Left renal pelvis (tissue), 4 donors: ENCODE data around the gene SCYL2. TPM values are rescaled to one million over a fixed set of nuclear protein-coding genes. Genes with fewer than 3 reads are reported as not detected.
"Not testable (repeated sequence)": the region's sequence is repeated elsewhere in the genome, so short reads cannot be mapped to it uniquely, and the experiment has no call there.

Experiments used
- DNase-seq, 4 donors: peaks; one replicate each; pipeline ENCODE4 v3.0.0-alpha.2; 2013; ENCODE audit warnings: low read depth in 4 of 4, low spot score in 3 of 4
- polyA plus RNA-seq, 4 donors: library from polyadenylated mRNA; unstranded; fragments of 120-200 nt; gene quantifications; one replicate each; pipeline ENCODE4 v1.2.1, GENCODE V29; 2013; ENCODE audit not compliant: insufficient read length in 4 of 4

SCYL2 gene
- polyA plus RNA-seq, 4 donors = 35.9 to 60.6 (median 58.2) TPM

DNA sequence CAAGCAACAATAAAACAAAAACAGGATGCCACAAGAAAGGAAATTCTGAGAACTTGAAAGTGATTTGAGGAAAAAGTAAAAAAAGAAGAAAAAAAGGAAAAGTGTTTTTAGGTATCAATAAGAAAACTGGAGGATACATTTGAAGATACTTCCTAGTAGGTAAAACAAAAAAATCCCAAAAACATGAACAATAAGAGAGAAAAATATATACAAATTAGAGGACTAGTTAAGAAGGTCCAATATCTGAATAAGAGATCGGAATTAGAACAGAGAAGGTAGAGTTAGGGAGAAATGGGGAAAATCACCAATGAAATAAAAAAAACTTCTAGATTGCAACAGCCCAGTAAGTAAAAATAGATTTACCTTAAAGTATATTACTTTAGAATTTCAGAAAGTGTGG, 8.8 kb upstream of the SCYL2 start:
- no peak for DNase-seq

DNA sequence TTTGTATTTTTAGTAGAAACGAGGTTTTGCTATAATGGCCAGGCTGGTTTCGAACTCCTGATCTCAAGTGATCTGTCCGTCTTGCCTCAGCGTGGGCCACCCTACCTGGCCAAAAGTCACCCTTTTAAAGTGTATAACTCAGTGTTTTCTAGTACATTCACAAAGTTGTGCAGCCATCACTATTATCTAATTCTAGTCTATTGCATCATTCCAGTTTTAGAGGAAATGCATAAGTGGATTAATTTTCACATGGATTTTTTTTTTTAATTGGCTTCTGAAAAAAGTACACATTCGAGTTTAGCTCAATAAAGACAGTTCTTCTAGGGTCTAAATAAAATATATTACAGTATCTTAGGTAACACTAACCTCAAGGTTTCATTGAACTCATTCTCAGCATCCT, 3.8 kb upstream of the SCYL2 start:
- DNase-seq = no peak

DNA sequence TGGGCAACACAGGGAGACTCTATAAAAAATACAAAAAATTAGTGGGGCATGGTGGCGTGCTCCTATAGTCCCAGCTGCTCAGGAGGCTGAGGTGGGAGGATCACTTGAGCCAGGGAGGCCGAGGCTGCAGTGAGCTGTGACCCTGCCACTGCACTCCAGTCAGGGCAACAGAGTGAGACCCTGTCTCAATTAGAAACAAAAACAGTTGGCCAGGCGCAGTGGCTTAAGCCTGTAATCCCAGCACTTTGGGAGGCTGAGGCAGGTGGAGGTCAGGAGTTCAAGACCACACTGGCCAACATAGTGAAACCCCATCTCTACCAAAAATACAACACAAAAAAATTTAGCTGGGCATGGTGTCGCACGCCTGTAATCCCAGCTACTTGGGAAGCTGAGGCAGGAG, 1.9 kb upstream of the SCYL2 start:
- DNase-seq = not testable (repeated sequence)

DNA sequence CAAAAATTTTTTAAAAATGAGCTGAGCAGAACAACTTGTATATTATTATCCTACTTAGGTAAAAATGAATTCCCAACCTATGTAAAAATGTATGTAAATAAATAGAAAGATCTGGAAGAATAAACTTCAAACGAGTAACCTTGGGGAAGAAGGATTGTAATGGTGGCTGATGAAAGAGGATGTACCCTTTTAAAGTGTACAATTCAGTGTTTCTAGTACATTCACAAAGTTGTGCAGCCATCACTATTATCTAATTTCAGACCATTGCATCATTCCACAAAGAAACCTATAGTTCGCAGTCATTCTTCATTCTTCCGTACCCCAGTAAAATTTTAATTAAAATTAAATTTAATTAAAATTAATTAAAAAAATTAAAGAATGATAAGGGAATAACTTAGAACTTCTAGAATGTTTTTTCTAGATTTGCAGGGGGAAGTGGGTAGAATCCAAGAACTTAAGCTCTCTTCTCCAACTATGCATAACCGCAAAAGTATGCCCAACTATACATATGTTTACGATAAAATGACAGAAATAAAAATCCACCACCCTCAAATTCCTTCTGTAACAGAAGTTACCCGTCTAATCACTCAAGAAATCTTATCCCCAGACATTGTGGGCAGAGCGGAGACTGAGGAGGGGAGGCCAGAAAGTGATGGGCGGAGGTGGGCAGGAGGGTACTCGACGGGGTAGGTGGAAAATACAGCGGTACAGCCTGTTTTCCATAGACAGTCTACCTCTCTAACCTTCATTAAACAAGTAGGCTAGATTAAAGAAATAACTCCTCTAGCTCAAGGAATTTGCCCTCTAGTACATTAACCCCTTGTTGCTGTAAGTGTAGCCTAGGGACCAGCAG, 1.0 kb upstream of the SCYL2 start:
- DNase-seq = no peak

DNA sequence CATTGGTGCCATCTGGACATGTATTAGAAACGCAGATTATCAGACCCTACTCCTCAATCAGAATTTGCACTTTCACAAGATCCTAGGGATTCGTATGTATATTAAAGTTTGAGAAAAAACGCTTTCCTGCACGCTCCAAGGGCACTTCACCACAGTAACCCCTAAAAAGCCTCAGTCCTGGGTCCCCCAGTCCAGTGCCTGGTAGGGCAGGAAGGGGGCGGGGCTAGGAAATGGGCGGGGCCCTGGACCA, 467 bp upstream of the SCYL2 start:
- DNase-seq = peak in 2 of 4 donors; percentile 74 to 78

DNA sequence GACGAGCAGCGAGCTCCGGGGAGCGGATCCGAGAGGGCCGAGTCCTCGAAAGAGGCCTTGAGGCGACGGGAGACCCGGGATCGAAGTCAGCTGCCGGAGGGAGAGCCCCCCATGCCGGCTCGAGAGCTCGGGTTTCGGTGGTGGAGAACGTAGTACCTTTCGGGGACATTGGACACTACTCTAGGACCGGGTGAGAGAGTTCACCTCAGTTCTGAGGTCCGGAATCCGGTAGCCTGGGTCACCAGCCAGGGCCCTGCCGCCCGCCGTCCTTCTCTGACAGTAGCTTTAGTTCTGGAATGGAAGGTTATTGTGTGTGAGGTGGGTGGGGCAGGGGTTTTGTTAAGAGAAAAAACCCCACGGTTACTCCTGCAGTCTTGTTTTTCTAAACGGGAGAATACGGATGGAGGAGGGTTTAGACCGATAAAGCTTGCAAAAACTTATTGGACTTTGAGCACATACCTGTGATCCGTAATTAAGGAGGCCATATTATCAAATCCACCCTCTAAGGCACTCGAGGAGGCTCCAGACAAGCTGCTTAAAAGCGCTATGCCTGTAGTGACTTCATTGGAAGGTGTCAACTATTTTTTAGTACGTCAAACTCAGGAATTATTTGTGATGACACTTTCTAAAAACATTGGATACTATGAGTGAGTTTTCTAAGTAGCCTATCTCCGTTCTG, 765 bp downstream of the SCYL2 start:
- DNase-seq = peak in 3 of 4 donors; percentile 22 to 24 (median 24)

DNA sequence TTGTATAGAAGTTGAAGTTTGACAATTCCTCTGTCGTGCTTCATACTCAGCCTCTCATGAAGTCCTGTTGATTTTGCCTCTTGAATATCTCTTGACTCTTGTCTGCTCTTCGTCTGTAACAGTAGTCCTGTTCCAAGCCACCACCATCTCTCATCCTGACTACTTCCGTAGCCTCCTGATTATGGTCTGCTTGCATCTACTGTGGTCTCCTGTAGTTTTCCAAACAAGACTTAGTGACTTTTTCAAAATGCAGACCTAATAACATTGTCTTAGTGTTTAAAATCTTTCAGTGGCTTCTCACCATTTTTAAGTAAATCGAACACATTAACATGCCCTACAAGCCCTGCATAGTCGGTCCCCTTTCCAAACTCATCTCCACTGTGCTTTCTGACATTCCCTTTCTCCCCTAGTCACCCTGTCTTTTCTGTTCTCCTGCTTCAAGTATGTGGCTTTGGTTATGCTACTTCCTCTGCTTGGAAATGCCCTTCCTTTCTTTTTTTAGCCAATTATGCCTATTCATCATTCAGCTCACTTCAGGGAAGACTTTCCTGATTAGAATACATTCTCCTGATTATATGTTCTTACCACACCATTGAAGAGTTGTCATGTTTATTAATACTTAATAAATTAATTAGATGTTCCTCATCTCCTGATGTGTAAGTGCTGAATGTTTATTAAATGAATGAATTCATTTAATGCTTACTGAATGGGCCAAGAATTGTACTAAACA, 2.0 kb downstream of the SCYL2 start:
- no peak for DNase-seq

DNA sequence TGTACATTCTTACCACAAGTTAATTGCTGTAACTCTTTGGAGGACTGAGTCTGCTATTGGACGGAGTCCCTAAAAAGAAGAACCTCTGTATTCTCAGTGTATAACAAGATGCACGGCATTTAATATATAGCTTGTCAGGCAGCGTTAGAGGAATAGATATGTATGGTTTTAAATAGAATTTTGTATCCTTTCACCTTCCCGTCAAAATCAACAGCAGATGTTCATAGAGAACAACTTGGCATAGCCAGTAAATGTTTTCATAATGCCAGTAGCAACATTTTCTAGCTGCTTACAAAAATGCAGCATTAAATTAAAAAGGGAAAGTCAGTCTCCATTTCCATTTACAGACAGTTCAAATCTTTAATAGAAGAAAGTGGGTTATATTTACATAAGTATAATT, 6.8 kb downstream of the SCYL2 start:
- no peak for DNase-seq

DNA sequence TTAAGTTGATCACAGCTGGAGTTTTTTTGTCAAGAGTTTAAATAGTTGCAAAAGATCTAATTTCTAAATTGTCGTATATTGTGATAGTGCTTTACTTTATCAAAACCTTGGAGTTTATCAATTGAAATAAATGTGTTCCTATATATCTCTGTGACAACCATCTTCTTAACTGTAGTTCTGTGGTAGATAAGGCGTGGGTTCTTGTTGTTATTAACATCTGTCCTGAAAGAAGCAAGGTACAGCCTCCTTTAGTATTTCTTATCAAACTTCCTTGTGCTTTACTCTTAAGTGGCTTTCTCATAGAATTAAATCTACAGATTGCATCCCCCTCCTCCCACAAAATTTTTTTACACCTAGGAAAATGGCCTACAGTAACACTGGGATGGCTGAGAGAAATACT, 7.3 kb downstream of the SCYL2 start:
- DNase-seq = no peak

DNA sequence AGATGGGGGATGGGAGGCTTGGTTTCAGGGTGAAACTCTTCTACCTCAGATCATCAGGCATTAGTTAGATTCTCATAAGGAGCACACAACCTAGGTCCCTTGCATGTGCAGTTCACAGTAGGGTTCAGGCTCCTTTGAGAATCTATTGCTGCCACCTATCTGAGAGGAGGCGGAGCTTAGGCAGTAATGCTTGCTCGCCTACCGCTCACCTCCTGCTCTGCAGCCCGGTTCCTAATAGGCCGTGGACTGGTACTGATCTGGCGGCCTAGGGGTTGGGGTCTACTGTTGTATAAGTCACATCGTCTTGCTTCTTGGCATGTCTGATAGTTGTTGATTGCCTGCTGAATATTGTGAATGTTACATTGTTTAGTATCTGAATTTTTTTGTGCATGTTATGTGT, 12.2 kb downstream of the SCYL2 start:
- DNase-seq = no peak

DNA sequence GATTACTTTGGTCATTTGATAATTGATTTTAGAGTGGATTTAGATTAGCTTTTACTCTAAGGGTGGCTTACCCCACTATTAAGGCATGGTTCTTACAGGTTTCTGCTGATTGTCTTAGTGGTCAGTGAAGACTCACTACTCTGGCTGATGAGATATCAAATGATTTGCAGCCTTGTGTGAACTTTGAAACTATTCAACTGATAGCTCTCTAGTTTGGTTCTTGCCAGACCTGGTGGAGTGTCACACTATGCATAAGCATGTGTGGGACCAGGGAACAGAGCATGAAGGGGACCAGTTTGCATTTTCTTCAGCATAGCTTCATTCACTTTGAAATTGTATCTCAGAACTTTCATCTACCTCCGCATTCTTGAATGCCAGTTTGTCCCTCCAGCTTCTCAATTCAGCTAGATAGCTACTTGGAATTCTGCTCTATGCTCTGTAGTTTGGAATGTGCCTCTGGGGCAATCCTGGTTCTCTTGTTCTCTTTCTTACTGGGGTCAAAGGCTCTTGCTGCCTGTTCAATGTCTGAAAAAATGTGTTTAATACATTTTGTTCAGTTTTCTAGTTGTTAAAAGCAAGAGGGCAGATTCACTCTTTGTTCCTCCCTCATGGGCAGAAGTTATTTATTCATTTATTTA, 12.7 kb downstream of the SCYL2 start:
- no peak for DNase-seq

DNA sequence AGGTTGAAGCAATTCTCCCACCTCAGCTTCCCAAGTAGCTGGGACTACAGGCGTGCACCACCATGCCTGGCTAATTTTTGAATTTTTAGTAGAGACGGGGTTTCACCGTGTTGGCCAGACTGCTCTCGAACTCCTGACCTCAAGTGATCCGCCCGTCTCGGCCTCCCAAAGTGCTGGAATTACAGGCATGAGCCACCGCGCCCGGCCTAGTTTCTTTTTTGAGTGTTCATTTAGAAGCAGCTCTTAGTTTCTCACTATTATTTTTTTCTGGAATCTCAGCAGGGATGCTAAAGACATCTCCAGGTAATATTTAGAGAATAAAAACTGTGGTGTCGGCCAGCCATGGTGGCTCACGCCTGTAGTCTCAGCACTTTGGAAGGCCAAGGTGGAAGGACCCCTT, 17.6 kb downstream of the SCYL2 start:
- DNase-seq = not testable (repeated sequence)

DNA sequence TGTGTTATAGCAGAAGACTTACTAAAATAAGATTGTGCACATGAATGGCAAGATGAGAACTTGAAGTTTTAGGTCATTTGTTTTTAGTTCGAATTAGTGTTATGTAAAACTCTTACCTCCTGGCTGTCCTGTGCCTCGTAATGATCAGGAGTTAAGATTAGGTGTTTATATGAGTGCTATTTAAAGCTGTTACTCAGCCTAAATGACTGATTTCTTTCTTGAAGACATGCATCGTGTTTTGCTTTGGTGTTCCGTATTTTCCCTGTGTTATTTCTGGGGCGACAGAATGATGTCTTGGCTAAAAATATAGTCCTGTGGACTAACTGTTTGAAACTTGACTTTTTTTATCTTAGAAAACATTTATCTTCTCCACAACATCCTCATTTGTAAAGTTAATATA, 22.1 kb downstream of the SCYL2 start:
- DNase-seq = no peak

DNA sequence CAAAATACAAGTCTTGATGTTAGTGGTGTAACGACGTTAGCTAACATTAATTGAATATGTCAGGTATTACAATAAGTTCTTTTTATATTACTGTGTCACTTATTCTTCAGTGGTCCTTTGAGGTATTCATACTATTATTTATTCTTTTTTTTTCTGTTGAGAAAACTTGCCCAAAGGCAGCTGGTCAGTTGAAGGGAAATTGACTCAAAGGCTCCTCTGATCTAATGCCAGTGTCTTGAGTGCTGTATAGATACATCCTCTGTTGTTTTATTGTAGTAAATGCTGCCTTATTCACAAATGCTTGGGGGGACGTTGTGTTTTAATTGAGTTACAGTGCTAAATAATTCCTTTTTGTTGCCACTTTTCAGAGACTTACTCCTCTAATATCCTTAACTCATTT, 23.0 kb downstream of the SCYL2 start:
- DNase-seq = no peak

DNA sequence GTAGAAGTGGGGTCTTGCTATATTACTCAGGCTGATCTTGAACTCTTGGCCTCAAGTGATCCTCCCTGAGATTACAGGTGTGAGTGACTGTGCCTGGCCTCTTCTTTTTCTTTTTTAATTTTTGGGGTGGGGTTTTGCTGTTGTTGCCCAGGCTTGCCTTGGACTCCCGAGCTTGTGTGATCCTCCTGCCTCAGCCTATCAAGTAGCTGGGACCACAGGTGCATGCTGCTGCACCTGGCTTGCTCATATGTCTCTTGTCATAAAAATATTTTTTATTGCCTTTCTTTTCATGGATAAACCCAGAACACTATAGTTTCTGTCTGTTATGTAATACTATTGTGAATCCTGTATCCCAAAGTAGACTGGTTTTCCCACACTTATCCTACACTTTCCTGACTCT, 26.0 kb downstream of the SCYL2 start:
- no peak for DNase-seq

DNA sequence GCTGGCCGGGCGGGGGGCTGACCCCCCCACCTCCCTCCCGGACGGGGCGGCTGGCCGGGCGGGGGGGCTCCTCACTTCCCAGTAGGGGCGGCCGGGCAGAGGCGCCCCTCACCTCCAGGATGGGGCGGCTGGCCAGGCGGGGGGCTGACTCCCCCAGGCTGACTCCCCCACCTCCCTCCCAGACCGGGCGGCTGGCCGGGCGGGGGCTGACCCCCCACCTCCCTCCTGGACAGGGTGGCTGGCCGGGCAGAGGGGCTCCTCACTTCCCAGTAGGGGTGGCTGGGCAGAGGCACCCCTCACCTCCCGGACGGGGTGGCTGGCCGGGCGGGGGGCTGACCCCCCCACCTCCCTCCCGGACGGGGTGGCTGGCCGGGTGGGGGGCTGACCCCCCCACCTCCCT, 27.4 kb downstream of the SCYL2 start:
- DNase-seq = not testable (repeated sequence)

DNA sequence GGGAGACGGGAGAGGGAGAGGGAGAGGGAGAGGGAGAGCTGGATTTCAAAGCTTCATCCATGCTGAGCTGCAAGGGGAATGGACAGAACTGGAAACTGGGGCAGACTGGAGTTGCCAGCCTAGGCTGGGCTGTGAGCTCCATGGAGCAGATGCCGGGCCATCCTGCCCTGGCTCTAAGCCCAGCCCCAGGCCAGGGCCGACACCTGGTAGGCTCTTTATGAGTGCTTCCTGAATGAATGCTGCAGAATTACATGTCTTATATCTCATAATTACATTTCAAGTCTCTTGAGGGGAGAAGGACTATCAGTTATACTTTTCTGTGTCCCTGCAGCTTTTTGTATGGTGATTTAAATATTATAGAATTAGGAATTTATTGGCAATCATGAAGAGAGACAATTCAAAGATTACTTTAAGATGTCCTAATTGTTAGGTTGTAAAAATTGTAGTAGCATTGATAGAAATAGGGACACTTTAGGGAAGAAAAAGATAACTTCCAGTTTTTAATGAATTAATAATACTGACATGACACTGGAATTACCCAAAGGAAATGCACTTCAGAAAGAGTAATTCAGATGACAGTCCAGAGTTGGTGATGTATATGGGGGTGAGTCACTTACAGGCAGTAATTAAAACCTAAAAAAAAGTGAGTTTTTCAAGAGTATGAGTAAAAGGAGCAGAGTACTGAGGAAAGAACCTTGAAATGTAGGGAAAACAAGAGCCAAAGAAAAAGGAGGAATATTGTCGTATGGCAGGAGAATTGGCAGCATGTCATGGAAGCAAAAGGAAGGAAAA, 29.0 kb downstream of the SCYL2 start:
- DNase-seq = no peak

DNA sequence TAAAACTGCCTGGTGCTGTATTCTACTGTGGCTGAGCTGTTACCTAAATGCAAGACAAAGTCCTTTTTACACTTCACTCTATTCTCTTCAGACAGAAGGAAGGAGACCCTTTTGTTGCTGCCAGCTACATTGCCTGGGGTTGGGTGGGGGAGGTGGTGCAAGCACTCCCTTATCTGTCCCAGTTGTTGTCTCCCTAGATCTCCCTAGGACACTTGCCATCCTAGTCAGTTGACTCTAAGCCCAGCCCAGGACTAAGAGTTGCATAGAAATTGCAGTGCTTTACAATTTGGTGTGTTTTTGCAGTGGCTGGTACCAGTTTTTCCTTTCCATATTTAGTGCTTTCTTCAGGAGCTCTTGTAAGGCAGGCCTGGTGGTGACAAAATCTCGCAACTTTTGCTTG, 35.1 kb downstream of the SCYL2 start:
- no peak for DNase-seq

DNA sequence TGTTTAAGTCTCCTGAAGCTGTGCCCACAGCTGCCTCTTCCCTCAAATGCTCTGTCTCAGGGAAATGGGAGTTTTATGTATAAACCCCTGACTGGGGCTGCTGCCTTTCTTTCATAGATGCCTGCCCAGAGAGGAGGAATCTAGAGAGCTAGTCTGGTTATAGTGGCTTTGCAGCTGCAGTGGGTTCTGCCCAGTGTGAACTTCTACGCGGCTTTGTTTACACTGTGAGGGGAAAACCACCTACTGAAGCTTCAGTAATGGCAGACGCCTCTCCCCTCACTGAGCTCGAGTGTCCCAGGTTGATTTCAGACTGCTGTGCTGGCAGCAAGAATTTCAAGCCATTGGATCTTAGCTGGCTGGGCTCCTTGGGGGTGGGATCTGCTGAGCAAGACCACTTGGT, 36.9 kb downstream of the SCYL2 start:
- DNase-seq = no peak

DNA sequence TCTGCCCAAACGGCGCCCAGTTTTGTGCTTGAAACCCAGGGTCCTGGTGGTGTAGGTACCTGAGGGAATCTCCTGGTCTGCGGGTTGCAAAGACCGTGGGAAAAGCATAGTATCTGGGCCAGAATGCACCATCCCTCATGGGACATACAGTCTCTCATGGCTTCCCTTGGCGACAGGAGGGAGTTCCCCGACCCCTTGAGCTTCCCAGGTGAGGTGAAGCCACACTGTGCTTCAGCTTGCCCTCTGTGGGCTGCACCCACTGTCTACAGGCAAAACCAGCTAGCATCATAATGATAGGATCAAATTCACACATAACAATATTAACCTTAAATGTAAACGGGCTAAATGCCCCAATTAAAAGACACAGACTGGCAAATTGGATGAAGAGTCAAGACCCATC, 37.4 kb downstream of the SCYL2 start:
- DNase-seq = not testable (repeated sequence)

DNA sequence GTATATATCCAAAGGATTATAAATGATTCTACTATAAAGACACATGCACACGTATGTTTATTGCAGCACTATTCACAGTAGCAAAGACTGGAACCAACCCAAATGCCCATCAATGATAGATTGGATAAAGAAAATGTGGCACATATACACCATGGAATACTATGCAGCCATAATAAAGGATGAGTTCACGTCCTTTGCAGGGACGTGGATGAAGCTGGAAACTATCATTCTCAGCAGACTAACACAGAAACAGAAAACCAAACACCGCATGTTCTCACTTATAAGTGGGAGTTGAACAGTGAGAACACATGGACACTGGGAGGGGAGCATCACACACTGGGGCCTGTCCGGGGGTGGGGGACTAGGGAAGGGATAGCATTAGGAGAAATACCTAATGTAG, 41.2 kb downstream of the SCYL2 start:
- not testable (repeated sequence) for DNase-seq
